Lower lobe of right lung (tissue), 2 donors: ENCODE results near the gene CDK5RAP1. TPM values are rescaled to one million over a fixed set of nuclear protein-coding genes. Genes with fewer than 3 reads are reported as not detected.

Experiments used
- ATAC-seq, 2 donors: fragments of 200-7000 bp; cut with Tn5 transposase; one replicate each; pipeline ENCODE4 v1.9.1; 2020 to 2022; ENCODE audit warnings: mild to moderate bottlenecking in 2 of 2, moderate library complexity in 2 of 2
- DNase-seq: peaks from one replicate; pipeline ENCODE4 v3.0.0-alpha.2; 2020
- H3K27ac ChIP-seq: fragments of 200-600 bp; one replicate; pipeline ENCODE4 v1.8.0; 2022
- H3K27me3 ChIP-seq: fragments of 200-600 bp; one replicate; pipeline ENCODE4 v1.8.0; 2022; ENCODE audit warnings: low read depth
- H3K36me3 ChIP-seq: fragments of 200-600 bp; one replicate; pipeline ENCODE4 v1.8.0; 2022; ENCODE audit warnings: mild to moderate bottlenecking
- H3K4me1 ChIP-seq: fragments of 200-600 bp; one replicate; pipeline ENCODE4 v1.8.0; 2022
- H3K4me3 ChIP-seq: fragments of 200-600 bp; one replicate; pipeline ENCODE4 v1.8.0; 2022; ENCODE audit warnings: mild to moderate bottlenecking
- H3K9me3 ChIP-seq: fragments of 200-600 bp; one replicate; pipeline ENCODE4 v1.8.0; 2022
- CTCF ChIP-seq: fragments of 200-600 bp; IDR thresholded peaks from one replicate; pipeline ENCODE4 v1.8.0; 2022; ENCODE audit warnings: antibody characterized with exemption, mild to moderate bottlenecking
- intact Hi-C: fragments of 100-400 bp; cut with DNase I; formaldehyde crosslinking; loops from one replicate; pipeline ENCODE4 v1.11.0; 2022
- total RNA-seq: library from RNA; stranded (reverse); fragmentation: NEBNext Ultra II Directional; extraction: Animal tissue kit (Norgen Biotek cat#: 25700); gene quantifications from one replicate; pipeline ENCODE4 v1.2.1, GENCODE V29; 2021
- donor health status: DM: no; HTN: yes; CAD: no; lungs with severe emphysema.

Gene CDK5RAP1
- total RNA-seq, 1 donor from 2014 or later: 23.2 TPM

GRCh38 chr20:33312583-33312982, 88.7 kb downstream of the CDK5RAP1 start:
- no peak for DNase-seq
- intact Hi-C loops: no loop called here
- Histone ChIP-seq H3K27ac (no peak overlapping the region), H3K27me3 (no peaks in the 10 kb centered on the region), H3K9me3 (no peaks in the 10 kb centered on the region), H3K36me3 (no peaks in the 10 kb centered on the region), H3K4me1 (no peaks in the 10 kb centered on the region), H3K4me3 (no peak overlapping the region)
- no peak for ATAC-seq
- no peak for TF ChIP-seq CTCF

GRCh38 chr20:33311996-33312395, 89.3 kb downstream of the CDK5RAP1 start:
- intact Hi-C loops: no loop called here
- Histone ChIP-seq H3K27ac (no peak overlapping the region), H3K36me3 (no peaks in the 10 kb centered on the region), H3K27me3 (no peaks in the 10 kb centered on the region), H3K9me3 (no peaks in the 10 kb centered on the region), H3K4me3 (no peak overlapping the region), H3K4me1 (no peaks in the 10 kb centered on the region)
- TF ChIP-seq CTCF: no peak
- no peak for ATAC-seq
- no peak for DNase-seq

- DNase-seq (no peak), ATAC-seq (no peak)
- intact Hi-C loops: no loop called here
- Histone ChIP-seq H3K27me3 (no peaks in the 10 kb centered on the region), H3K27ac (no peak overlapping the region), H3K4me1 (no peaks in the 10 kb centered on the region), H3K9me3 (no peaks in the 10 kb centered on the region), H3K36me3 (no peaks in the 10 kb centered on the region), H3K4me3 (no peak overlapping the region)
- no peak for TF ChIP-seq CTCF
Measured at GRCh38 chr20:33311011-33311410, 90.3 kb downstream of the CDK5RAP1 start.

GRCh38 chr20:33310327-33310899, 90.9 kb downstream of the CDK5RAP1 start:
- DNase-seq (no peak), ATAC-seq (no peak)
- no peak overlapping the region for H3K27ac ChIP-seq
- no peak for TF ChIP-seq CTCF
- H3K36me3 ChIP-seq: no peaks in the 10 kb centered on the region
- no peaks in the 10 kb centered on the region for H3K4me1 ChIP-seq
- H3K27me3 ChIP-seq: no peaks in the 10 kb centered on the region
- intact Hi-C loops: no loop called here
- H3K4me3 ChIP-seq: no peak overlapping the region
- H3K9me3 ChIP-seq: no peaks in the 10 kb centered on the region

GRCh38 chr20:33309631-33310030, 91.7 kb downstream of the CDK5RAP1 start:
- no peak for DNase-seq
- ATAC-seq: no peak
- Histone ChIP-seq H3K27ac (no peak overlapping the region), H3K9me3 (no peaks in the 10 kb centered on the region), H3K4me3 (no peak overlapping the region), H3K27me3 (no peaks in the 10 kb centered on the region), H3K36me3 (no peaks in the 10 kb centered on the region), H3K4me1 (no peaks in the 10 kb centered on the region)
- intact Hi-C loops: no loop called here
- no peak for TF ChIP-seq CTCF

Other genes with a start within 250 kb of the CDK5RAP1 start
- not detected for gene BPIFA2, start 233.4 kb downstream of the CDK5RAP1 start, total RNA-seq
- gene BPIFA3, start 184.2 kb downstream of the CDK5RAP1 start, total RNA-seq: not detected
- 28.4 TPM for gene BPIFA1, start 165.5 kb downstream of the CDK5RAP1 start, total RNA-seq
- 263 TPM for gene BPIFB1, start 118.3 kb downstream of the CDK5RAP1 start, total RNA-seq
- gene SNTA1, start 42.2 kb upstream of the CDK5RAP1 start, total RNA-seq: 6.7 TPM
- gene CBFA2T2, start 88.6 kb upstream of the CDK5RAP1 start, total RNA-seq: 18.2 TPM